RWPE2 (cell line): ENCODE data around the gene CDH4.

Experiments
- ATAC-seq: fragments of 200-7000 bp; cut with Tn5 transposase; 3 replicates; pipeline ENCODE4 v1.9.1; 2021; ENCODE audit warnings: low read depth
- DNase-seq: peaks from one replicate; pipeline ENCODE4 v3.0.0-alpha.2; 2020; ENCODE audit warnings: low spot score
- H3K27ac ChIP-seq: fragments of 450-650 bp; 2 replicates; pipeline ENCODE4 v1.5.1; 2017; ENCODE audit warnings: mild to moderate bottlenecking; ENCODE audit not compliant: poor library complexity, severe bottlenecking
- H3K27me3 ChIP-seq: fragments of 250-450 bp; sonication (Bioruptor Pico); 2 replicates; pipeline ENCODE4 v1.5.1; 2021; ENCODE audit warnings: mild to moderate bottlenecking, moderate library complexity; ENCODE audit not compliant: insufficient read depth, poor library complexity, severe bottlenecking
- H3K36me3 ChIP-seq: fragments of 250-450 bp; sonication (Bioruptor Pico); 2 replicates; pipeline ENCODE4 v1.5.1; 2020; ENCODE audit warnings: low read depth, mild to moderate bottlenecking, moderate library complexity
- H3K4me1 ChIP-seq: fragments of 250-450 bp; sonication (Bioruptor Pico); 2 replicates; pipeline ENCODE4 v1.5.1; 2021; ENCODE audit warnings: mild to moderate bottlenecking, moderate library complexity; ENCODE audit not compliant: insufficient read depth, poor library complexity, severe bottlenecking
- H3K4me3 ChIP-seq: fragments of 250-450 bp; sonication (Bioruptor Pico); 2 replicates; pipeline ENCODE4 v1.5.1; 2021; ENCODE audit warnings: mild to moderate bottlenecking, moderate library complexity; ENCODE audit not compliant: severe bottlenecking
- H3K9me3 ChIP-seq: fragments of 250-450 bp; sonication (Bioruptor Pico); 2 replicates; pipeline ENCODE4 v1.5.1; 2021; ENCODE audit warnings: mild to moderate bottlenecking, moderate library complexity; ENCODE audit not compliant: severe bottlenecking
- TF ChIP-seq, protein P1 (sequence below): fragments of 450-650 bp; IDR thresholded peaks from one replicate; pipeline ENCODE4 v1.5.1; 2017; ENCODE audit warnings: mild to moderate bottlenecking, moderate library complexity; ENCODE audit not compliant: poor library complexity, severe bottlenecking

Gene CDH4

GRCh38 chr20:61285691-61286090 lies 33.6 kb downstream of the CDH4 start:
- no peaks in the 10 kb centered on the region for H3K9me3 ChIP-seq
- peaks cover 60% of the 10 kb centered on the region for H3K36me3 ChIP-seq
- TF ChIP-seq, protein P1, sequence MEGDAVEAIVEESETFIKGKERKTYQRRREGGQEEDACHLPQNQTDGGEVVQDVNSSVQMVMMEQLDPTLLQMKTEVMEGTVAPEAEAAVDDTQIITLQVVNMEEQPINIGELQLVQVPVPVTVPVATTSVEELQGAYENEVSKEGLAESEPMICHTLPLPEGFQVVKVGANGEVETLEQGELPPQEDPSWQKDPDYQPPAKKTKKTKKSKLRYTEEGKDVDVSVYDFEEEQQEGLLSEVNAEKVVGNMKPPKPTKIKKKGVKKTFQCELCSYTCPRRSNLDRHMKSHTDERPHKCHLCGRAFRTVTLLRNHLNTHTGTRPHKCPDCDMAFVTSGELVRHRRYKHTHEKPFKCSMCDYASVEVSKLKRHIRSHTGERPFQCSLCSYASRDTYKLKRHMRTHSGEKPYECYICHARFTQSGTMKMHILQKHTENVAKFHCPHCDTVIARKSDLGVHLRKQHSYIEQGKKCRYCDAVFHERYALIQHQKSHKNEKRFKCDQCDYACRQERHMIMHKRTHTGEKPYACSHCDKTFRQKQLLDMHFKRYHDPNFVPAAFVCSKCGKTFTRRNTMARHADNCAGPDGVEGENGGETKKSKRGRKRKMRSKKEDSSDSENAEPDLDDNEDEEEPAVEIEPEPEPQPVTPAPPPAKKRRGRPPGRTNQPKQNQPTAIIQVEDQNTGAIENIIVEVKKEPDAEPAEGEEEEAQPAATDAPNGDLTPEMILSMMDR = no peak
- H3K4me3 ChIP-seq = no peak overlapping the region
- H3K27ac ChIP-seq = no peak overlapping the region
- no peak for ATAC-seq
- no peak for DNase-seq
- no peaks in the 10 kb centered on the region for H3K4me1 ChIP-seq
- no peaks in the 10 kb centered on the region for H3K27me3 ChIP-seq

DNA sequence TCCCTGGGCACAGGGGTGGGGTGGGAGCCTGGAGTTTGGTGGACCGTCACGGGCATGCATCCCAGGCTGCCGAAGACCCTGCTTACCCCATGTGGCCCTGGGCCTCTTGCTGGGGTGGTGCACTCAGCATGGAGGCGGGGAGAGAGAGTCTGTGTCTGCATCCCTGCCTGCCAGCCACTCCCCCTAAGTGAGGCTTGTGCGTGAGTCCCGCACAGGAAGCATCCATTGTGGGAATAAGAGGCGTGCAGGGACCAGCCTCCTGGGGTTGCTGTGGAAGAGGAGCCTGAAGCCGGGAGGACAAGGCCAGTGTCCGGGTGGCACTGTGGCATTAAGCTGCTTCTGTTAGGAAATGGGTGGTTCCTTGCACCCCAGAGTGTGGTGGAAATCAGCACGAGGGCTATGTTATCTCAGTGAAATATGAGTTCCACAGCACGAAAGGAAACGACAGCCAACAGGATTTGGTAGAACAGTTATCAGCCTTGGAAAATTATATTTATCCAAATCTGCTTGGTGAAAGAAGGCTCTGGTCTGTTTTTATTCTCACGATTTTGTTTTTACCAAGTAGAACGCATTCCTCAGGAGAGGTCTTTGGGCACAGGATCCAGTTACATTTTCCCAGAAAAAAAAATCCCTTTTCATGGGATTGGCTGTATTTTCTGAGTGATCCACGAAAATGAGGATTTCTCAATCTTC lies 35.7 kb downstream of the CDH4 start:
- DNase-seq (no peak), ATAC-seq (no peak)
- TF ChIP-seq, protein P1 = no peak
- H3K36me3 ChIP-seq = peaks cover 50% of the 10 kb centered on the region
- no peaks in the 10 kb centered on the region for H3K4me1 ChIP-seq
- H3K27ac ChIP-seq = no peak overlapping the region
- no peaks in the 10 kb centered on the region for H3K27me3 ChIP-seq
- no peaks in the 10 kb centered on the region for H3K9me3 ChIP-seq
- no peak overlapping the region for H3K4me3 ChIP-seq

- DNase-seq (no peak), ATAC-seq (no peak)
- H3K27me3 ChIP-seq = no peaks in the 10 kb centered on the region
Measured at GRCh38 chr20:61288331-61288784, 36.3 kb downstream of the CDH4 start.

GRCh38 chr20:61289166-61289565 lies 37.1 kb downstream of the CDH4 start:
- Histone ChIP-seq H3K4me3 (no peak overlapping the region), H3K4me1 (no peaks in the 10 kb centered on the region), H3K36me3 (peaks cover 50% of the 10 kb centered on the region), H3K27me3 (no peaks in the 10 kb centered on the region), H3K27ac (no peak overlapping the region), H3K9me3 (no peaks in the 10 kb centered on the region)
- no peak for DNase-seq
- ATAC-seq = no peak
- TF ChIP-seq, protein P1 = no peak

More at GRCh38 chr20:61288331-61288784, 36.3 kb downstream of the CDH4 start:
- Histone ChIP-seq H3K36me3 (peaks cover 50% of the 10 kb centered on the region), H3K4me1 (no peaks in the 10 kb centered on the region), H3K4me3 (no peak overlapping the region), H3K27ac (no peak overlapping the region), H3K9me3 (no peaks in the 10 kb centered on the region)
- TF ChIP-seq, protein P1 = no peak

- ATAC-seq (no peak), DNase-seq (no peak)
- H3K9me3 ChIP-seq = no peaks in the 10 kb centered on the region
- H3K27me3 ChIP-seq = no peaks in the 10 kb centered on the region
- H3K27ac ChIP-seq = no peak overlapping the region
- peaks cover 11% of the 10 kb centered on the region for H3K4me1 ChIP-seq
- peaks cover 41% of the 10 kb centered on the region for H3K36me3 ChIP-seq
- H3K4me3 ChIP-seq = no peak overlapping the region
- TF ChIP-seq, protein P1 = no peak
Measured at GRCh38 chr20:61290721-61291120, 38.7 kb downstream of the CDH4 start.
